ENCODE data around the gene ZNF407. TPM values are rescaled to one million over a fixed set of nuclear protein-coding genes. Genes with fewer than 3 reads are reported as not detected.

Gene ZNF407
- total and polyA plus RNA-seq, 8 donors, result 2.1 to 49.0 (median 14.6) TPM

- Histone ChIP-seq H3K27ac (no peak overlapping the region), H3K9me3 (no peaks in the 10 kb centered on the region), H3K27me3 (no peaks in the 10 kb centered on the region), H3K4me1 (peaks cover 0 to 5% (median 0%) of the 10 kb centered on the region in 4 donors), H3K4me3 (no peak overlapping the region), H3K36me3 (peaks cover 0 to 10% (median 7%) of the 10 kb centered on the region in 4 donors)
- WGBS, 5 donors, result 57 to 66% (median 63%) methylated on average over 5 of the region's 5 CpGs
- DNase-seq, result no peak
- no peak for TF ChIP-seq EP300 (IDR thresholded peaks at IDR 0.05)
- no peak for TF ChIP-seq CTCF (IDR thresholded peaks at IDR 0.05)
- TF ChIP-seq POLR2A (IDR thresholded peaks at IDR 0.05), result no peak
- no peak for TF ChIP-seq POLR2AphosphoS5 (IDR thresholded peaks at IDR 0.05)
- intact Hi-C loops (cut with DNase I; ENCODE audit: low total_unique reads), result no loop called here
Observed at GRCh38 chr18:74916773-74917393, 319.2 kb downstream of the ZNF407 start.

- peaks cover 0 to 5% (median 0%) of the 10 kb centered on the region in 4 donors for H3K4me1 ChIP-seq
- no peak overlapping the region for H3K4me3 ChIP-seq
- no peak overlapping the region for H3K27ac ChIP-seq
- H3K36me3 ChIP-seq, result peaks cover 0 to 10% (median 9%) of the 10 kb centered on the region in 4 donors
- intact Hi-C loops (cut with DNase I; ENCODE audit: low total_unique reads), result no loop called here
- H3K9me3 ChIP-seq, result no peaks in the 10 kb centered on the region
- no peaks in the 10 kb centered on the region for H3K27me3 ChIP-seq
- 37 to 61% (median 53%) methylated on average over 3 of the region's 3 CpGs for WGBS, 5 donors
- TF ChIP-seq EP300 (IDR thresholded peaks at IDR 0.05) (no peak), POLR2AphosphoS5 (IDR thresholded peaks at IDR 0.05) (no peak), POLR2A (IDR thresholded peaks at IDR 0.05) (no peak), CTCF (IDR thresholded peaks at IDR 0.05) (no peak)
- DNase-seq, result no peak
Observed at GRCh38 chr18:74918276-74918790, 320.7 kb downstream of the ZNF407 start.

- 85 to 96% (median 92%) methylated on average over 13 of the region's 13 CpGs for WGBS, 5 donors
- peaks cover 0 to 10% (median 9%) of the 10 kb centered on the region in 4 donors for H3K36me3 ChIP-seq
- no peaks in the 10 kb centered on the region for H3K27me3 ChIP-seq
- no peak for TF ChIP-seq POLR2AphosphoS5 (IDR thresholded peaks at IDR 0.05)
- no peak for TF ChIP-seq POLR2A (IDR thresholded peaks at IDR 0.05)
- TF ChIP-seq EP300 (IDR thresholded peaks at IDR 0.05), result no peak
- TF ChIP-seq CTCF (IDR thresholded peaks at IDR 0.05), result no peak
- no peaks in the 10 kb centered on the region for H3K9me3 ChIP-seq
- no peak overlapping the region for H3K27ac ChIP-seq
- H3K4me3 ChIP-seq, result no peak overlapping the region
- DNase-seq, result no peak
- peaks cover 0 to 5% (median 0%) of the 10 kb centered on the region in 4 donors for H3K4me1 ChIP-seq
- intact Hi-C loops (cut with DNase I; ENCODE audit: low total_unique reads), result no loop called here
Observed at GRCh38 chr18:74921057-74921820, 323.6 kb downstream of the ZNF407 start.

- H3K27ac ChIP-seq, result no peak overlapping the region
- no peak overlapping the region for H3K4me3 ChIP-seq
- no peaks in the 10 kb centered on the region for H3K9me3 ChIP-seq
- 91 to 98% (median 96%) methylated on average over 2 of the region's 2 CpGs for WGBS, 5 donors
- TF ChIP-seq EP300 (IDR thresholded peaks at IDR 0.05) (no peak), POLR2AphosphoS5 (IDR thresholded peaks at IDR 0.05) (no peak), POLR2A (IDR thresholded peaks at IDR 0.05) (no peak), CTCF (IDR thresholded peaks at IDR 0.05) (no peak)
- intact Hi-C loops (cut with DNase I; ENCODE audit: low total_unique reads), result no loop called here
- no peaks in the 10 kb centered on the region for H3K4me1 ChIP-seq
- DNase-seq, result no peak
- peaks cover 0 to 7% (median 4%) of the 10 kb centered on the region in 4 donors for H3K36me3 ChIP-seq
- H3K27me3 ChIP-seq, result no peaks in the 10 kb centered on the region
Observed at GRCh38 chr18:74926051-74926450, 328.4 kb downstream of the ZNF407 start.

All from stomach (tissue), 9 donors.